Aortic smooth muscle cell (primary cell): ENCODE data around the gene HOXD1. TPM values are rescaled to one million over a fixed set of nuclear protein-coding genes. Genes with fewer than 3 reads are reported as not detected.

Experiments used
- total RNA-seq: library from RNA; depleted of rRNA; stranded (reverse); fragments of >200 nt; gene quantifications from 2 replicates; pipeline ENCODE4 v1.2.3, GENCODE V29; 2014

The HOXD1 gene
- total RNA-seq: not detected in 2 replicates

DNA sequence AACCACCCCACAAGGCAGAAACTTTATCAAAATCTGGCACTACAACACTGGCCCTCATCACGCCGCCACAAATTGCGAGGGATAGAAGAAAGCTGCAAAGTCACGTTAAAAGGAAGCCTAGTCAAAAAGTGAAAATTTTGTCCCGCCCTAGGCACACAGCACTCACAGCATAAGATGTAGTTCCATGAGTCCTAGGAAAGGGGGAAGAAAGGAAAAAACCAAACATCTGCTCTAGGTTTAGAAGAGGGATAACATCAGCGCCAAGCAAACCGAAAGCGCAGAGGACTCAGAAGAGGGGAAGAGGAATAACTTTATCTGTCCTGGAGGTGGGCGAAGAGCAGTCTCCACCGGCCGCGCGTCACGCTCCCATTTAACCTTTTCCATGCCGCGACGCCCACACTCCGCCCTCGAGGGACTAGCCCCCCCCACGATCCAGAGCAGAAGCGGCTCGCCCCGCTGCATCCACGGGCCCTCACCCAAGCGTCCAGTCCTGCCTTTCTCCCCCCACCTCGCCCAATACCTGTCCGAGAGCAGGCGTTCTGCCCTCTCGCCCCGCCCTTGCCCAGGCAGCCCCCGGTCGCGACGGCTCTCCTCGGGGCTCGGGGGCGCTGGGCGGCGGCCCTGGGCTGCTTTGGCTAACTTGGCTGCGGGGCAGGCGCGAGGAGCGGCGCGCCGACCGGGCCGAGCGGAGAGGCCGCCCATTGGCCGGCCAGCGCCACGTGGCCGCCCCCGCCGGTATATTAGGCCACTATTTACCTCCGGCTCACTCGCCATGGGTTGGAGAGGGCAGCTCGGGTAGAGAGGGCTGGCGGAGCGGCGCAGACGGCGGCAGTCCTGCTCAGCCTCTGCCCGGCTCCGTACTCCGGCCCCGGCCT, at the start of gene HOXD1:
HOXD1 (plus strand) TSS at position 770 of the 875 bp plus-strand sequence. CDS start 134 bp downstream, outside the sequence.

DNA sequence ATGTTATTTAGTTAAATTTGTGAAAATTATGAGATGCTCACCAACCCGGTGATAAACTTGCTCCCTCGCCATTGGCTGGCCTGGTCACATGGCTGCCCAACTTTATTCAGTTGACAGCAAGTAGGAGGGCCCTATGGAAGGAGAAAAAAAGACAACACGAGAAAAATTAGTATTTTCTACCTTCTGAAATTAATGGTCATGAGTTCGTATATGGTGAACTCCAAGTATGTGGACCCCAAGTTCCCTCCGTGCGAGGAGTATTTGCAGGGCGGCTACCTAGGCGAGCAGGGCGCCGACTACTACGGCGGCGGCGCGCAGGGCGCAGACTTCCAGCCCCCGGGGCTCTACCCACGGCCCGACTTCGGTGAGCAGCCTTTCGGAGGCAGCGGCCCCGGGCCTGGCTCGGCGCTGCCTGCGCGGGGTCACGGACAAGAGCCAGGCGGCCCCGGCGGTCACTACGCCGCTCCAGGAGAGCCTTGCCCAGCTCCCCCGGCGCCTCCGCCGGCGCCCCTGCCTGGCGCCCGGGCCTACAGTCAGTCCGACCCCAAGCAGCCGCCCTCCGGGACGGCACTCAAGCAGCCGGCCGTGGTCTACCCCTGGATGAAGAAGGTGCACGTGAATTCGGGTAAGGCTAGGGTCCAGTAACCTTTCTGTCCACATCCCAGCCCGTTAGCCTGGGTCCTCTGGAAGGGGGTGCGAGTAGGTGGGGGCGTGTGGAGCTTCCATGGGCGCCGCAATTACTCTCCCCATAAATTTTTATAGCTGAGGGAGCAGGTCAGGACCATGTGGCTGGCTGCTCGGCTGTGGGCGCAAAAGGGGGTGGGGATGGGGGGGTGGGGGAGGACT, 36.8 kb upstream of the HOXD1 start, which contains the start of gene HOXD4:
HOXD4 (plus strand) TSS at position 109 of the 846 bp plus-strand sequence; CDS start at position 193, 84 bp downstream.

DNA sequence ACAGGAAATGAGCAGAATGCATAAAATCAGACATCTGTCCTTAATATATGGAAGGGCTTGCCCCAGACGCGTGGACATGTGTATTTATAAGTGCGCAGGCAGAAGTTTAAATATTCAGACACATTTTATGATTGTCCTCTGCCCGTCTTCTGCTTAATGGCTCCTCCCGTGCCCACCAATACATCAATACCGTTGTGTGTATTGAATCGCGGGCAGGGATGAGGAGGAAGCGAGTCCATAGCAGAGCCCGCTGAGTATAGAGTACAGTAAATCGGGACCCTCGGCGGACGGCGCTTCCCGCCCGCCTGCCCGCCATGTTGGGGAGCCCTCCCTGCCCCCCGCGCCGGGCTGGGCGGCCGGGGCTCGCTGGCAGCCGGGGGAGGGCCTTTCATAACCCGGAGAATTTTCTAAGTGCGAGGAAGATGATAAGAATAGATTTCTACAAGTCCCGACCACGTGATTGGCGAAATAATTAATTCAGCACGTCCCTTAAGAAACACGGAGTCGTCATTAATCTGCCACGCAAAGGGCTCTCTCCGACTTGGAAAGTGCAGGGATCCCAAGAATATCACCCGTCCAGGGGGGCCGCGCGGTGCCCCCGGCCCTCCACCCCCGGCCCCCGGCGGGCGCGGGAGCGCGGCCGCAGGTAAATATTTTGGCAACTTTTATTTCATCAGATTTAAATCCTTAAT, 31.5 kb upstream of the HOXD1 start, which contains the start of gene HOXD3:
HOXD3 (plus strand) TSS at position 501 of the 692 bp plus-strand sequence. CDS start 11,808 bp downstream, outside the sequence.

Other genes starting within 250 kb of the HOXD1 start
- gene LNPK, start 186.4 kb upstream of the HOXD1 start, total RNA-seq: 33.0 and 36.5 TPM in 2 replicates
- not detected in 2 replicates for gene EVX2, start 104.7 kb upstream of the HOXD1 start, total RNA-seq
- not detected in 2 replicates for gene HOXD13, start 95.9 kb upstream of the HOXD1 start, total RNA-seq
- not detected in 2 replicates for gene HOXD12, start 88.9 kb upstream of the HOXD1 start, total RNA-seq
- not detected in 2 replicates for gene HOXD11, start 81.4 kb upstream of the HOXD1 start, total RNA-seq
- gene HOXD10, start 71.9 kb upstream of the HOXD1 start, total RNA-seq: not detected in 2 replicates
- not detected in 2 replicates for gene HOXD9, start 65.9 kb upstream of the HOXD1 start, total RNA-seq
- gene HOXD8, start 59.0 kb upstream of the HOXD1 start, total RNA-seq: 0.06 TPM in 1 of 2 replicates, not detected in the other
- gene HOXD4, start 37.1 kb upstream of the HOXD1 start, total RNA-seq: 0.06 TPM in 1 of 2 replicates, not detected in the other
- gene HOXD3, start 31.4 kb upstream of the HOXD1 start, total RNA-seq: not detected in 2 replicates
- gene MTX2, start 80.8 kb downstream of the HOXD1 start, total RNA-seq: 16.2 and 22.3 TPM in 2 replicates